Astrocyte of the cerebellum (primary cell): Measurements from ENCODE around the gene CHRNA4.

Experiments
- DNase-seq: peaks from one replicate; pipeline ENCODE4 v3.0.0-alpha.2; 2011; ENCODE audit warnings: low read depth
- H3K4me3 ChIP-seq: 2 replicates; pipeline ENCODE4 v1.5.1; 2011; ENCODE audit warnings: mild to moderate bottlenecking, low read depth, low read length, moderate library complexity
- in situ Hi-C: cut with HindIII; loops from 2 replicates; pipeline ENCODE4 v1.10.0; 2017; ENCODE audit warnings: low sequenced_read_pairs
- TF ChIP-seq, protein P1 (sequence below): IDR thresholded peaks from 2 replicates; pipeline ENCODE4 v1.5.1; 2012; ENCODE audit warnings: low read length, low read depth, moderate library complexity, mild to moderate bottlenecking; ENCODE audit errors: missing control alignments

CHRNA4 gene

DNA sequence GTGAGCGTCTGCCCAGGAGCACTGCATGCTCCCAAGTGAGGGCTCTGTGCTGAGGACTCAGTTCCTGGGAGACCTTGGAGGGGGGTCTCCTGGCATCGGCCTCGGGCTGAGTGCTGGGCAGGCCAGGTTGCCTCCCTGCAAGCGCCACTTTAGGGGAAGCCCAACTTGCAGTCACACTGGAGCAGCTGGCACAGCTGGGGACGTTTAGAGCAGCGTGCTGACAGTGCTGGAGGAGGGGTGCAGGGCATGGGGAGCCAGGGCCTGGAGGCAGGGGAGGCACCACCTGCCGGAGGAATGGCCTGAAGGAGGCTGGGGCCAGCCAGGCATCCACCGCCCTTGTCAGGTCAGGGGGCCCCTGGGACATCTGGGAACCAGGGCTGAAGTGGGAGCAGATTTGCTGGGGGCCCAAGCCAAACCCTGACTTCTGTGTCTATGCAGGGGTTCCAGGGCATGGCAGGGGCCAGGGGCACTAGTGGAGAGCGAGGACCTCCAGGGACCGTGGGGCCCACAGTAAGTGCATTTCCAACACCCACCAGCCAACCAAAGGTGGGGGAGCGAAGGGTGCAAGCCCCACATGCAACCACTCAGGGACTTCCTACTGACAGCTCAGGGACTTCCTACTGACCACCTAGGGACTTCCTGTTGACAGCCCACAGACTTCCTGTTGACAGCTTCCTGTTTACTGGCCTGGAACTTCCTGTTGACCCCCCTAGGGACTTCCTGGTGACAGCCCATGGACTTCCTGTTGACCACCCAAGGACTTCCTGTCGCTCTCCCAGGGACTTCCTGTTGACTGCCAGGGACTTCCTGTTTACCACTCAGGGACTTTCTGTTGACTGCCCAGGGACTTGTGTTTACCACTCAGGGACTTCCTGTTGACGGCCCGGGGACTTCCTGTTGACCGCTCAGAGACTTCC lies 34.6 kb downstream of the CHRNA4 start:
- in situ Hi-C loops: no loop called here
- TF ChIP-seq, protein P1, sequence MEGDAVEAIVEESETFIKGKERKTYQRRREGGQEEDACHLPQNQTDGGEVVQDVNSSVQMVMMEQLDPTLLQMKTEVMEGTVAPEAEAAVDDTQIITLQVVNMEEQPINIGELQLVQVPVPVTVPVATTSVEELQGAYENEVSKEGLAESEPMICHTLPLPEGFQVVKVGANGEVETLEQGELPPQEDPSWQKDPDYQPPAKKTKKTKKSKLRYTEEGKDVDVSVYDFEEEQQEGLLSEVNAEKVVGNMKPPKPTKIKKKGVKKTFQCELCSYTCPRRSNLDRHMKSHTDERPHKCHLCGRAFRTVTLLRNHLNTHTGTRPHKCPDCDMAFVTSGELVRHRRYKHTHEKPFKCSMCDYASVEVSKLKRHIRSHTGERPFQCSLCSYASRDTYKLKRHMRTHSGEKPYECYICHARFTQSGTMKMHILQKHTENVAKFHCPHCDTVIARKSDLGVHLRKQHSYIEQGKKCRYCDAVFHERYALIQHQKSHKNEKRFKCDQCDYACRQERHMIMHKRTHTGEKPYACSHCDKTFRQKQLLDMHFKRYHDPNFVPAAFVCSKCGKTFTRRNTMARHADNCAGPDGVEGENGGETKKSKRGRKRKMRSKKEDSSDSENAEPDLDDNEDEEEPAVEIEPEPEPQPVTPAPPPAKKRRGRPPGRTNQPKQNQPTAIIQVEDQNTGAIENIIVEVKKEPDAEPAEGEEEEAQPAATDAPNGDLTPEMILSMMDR: no peak
- no peak overlapping the region for H3K4me3 ChIP-seq
- DNase-seq: no peak

DNA sequence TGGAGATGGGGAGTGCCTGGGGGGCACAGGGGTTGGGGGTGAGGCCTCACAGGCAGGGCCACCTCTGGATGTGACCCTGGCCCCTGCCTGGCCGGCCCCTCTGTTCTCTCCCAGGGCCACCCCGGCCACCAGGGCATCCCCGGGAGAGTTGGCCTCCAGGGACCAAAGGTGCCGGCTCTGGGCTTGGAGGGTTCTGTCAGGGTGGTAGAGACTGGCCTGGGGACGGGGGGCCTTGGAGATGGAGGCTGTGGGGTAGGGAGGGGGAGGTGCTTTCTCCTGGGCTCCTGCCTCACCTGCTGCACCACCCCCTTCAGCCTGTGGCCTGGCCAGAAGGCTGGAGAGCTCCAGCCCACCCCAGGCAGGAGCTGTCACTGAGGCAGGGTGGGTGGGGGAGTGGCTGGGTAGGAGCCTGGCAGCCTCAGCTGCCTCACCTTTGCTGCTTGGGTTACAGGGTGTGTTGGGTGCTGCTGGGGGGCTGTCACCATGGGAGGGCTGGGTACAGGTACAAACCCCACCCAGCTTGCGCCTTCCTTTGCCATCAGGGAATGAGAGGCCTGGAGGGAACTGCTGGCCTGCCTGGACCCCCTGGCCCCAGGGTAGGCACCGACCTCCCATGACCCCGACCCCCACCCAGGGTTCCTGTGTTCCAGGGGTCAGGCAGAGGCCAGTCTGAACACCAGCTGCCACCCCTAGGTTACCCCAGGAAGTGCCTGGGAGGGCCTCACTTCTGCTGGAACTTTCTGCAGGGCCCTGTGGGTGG lies 35.4 kb downstream of the CHRNA4 start:
- in situ Hi-C loops: no loop called here
- TF ChIP-seq, protein P1: no peak
- no peak for DNase-seq
- no peak overlapping the region for H3K4me3 ChIP-seq

DNA sequence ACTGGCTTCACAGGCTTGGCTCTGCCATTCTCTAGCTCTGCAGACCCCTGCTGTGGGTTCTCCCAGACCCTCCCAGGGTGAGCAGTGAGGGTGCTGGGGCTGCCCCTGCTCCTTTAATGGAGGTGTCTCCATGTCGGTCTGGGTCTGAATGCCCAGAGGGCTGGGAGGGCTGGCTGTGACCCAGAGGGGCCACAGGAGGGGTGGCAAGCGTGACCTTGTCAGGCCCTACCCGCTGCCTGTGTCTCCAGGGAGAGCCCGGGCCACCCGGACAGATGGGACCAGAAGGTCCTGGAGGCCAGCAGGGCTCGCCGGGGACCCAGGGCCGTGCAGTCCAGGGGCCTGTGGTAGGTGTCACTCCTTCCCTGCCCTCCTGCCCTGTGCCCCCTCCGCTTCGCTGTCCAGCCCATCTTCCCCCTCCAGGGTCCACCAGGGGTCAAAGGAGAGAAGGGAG lies 36.1 kb downstream of the CHRNA4 start:
- in situ Hi-C loops: no loop called here
- TF ChIP-seq, protein P1: no peak
- no peak overlapping the region for H3K4me3 ChIP-seq
- DNase-seq: no peak

DNA sequence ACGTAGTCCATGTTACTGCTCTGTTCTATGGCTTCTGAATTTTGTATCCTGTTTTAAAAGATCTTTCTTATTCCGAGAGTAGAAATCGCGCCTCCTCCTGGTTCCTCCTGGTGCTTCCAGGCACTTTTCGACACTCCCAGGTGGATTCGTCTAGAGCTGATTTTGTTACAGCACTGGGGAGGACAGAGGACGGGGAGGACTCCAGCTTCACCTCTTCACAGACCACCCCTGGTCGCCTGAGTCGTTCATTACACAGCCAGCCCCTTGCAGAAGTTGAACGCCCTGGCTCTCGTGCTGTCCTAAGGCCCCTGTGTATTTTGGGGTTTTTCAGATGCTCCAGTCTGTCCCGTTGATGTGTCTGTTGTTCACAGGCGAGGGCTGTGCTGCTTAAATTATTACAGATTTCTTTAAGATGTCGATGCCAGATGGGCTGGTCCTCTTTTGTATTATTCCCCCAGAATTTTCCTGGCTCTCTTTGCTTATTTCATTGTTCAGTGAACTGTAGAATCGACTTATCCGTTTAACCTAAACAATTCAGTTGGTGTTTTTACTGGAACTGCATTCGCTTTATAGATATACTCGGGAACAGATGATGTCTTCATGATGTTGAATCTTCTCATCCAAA lies 37.7 kb downstream of the CHRNA4 start:
- no peak for DNase-seq
- TF ChIP-seq, protein P1: no peak
- no peak overlapping the region for H3K4me3 ChIP-seq
- in situ Hi-C loops: no loop called here

DNA sequence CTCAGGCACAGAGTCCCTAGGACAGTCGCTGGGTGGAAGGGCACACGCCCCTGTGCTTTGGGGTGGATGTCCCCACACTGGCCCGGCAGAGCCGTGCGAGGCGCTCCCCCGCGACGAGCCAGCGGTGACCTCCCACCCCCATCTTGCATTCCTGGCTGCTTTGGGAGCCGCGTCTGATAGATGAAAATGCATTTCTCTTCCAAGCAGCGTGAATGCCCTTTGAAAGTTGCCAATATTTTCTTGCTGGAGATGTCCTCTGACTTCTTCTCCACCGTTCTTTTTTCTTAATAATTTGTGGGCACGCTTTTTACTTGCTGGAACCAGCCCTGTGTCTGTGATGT lies 38.2 kb downstream of the CHRNA4 start:
- TF ChIP-seq, protein P1: no peak
- H3K4me3 ChIP-seq: no peak overlapping the region
- no peak for DNase-seq
- in situ Hi-C loops: no loop called here

DNA sequence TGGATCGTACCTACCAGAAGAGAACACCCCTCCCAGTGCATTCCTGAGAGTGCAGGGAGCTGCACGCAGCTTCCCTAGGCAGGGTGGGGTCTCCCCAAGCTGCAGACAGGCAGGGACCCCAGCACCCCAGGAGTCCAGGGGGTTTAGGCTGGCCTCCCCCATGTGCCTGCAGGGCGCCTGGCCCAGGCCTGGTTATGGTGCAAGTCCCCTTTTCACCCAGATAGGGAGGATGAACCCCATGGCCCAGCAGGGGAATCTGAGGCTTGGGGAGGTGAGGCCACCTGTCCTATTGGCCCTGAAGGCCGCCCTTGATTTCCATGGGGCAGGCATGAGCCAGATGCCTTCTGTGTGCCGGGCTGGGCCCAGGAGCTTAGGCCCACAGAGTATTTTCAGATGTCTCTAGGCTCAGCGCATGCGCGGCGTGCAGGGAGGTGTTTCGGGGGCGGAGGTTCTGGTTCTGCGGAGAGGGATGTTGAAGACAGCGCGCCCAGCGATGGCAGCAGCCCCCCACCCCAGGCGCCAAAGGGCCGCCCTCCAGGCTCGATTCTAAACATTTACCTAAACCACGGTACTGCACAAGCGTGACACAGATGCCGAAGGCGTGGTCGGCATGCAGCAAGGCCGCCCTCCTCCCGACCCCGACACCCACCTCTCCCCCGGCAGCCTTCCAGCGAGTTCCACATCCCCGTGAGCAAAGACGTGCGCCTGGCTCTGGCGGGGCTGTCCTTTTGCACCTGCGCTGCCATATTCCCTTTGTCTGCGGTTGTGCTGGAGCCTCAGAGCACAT lies 38.8 kb downstream of the CHRNA4 start:
- in situ Hi-C loops: no loop called here
- TF ChIP-seq, protein P1: no peak
- DNase-seq: no peak
- no peak overlapping the region for H3K4me3 ChIP-seq
